ENCODE measurements around the gene IFT88.

Gene IFT88

GRCh38 chr13:20567881-20568528 lies 1.0 kb downstream of the IFT88 start:
- no peak for DNase-seq

GRCh38 chr13:20570517-20570916 lies 3.6 kb downstream of the IFT88 start:
- DNase-seq = no peak

GRCh38 chr13:20571676-20572075 lies 4.7 kb downstream of the IFT88 start:
- no peak for DNase-seq

GRCh38 chr13:20573186-20573585 lies 6.2 kb downstream of the IFT88 start:
- DNase-seq = no peak

- no peak for DNase-seq
These were observed 6.7 kb downstream of the IFT88 start for GRCh38 chr13:20573636-20574035.

- DNase-seq = no peak
These were observed 12.2 kb downstream of the IFT88 start for GRCh38 chr13:20579191-20579590.

GRCh38 chr13:20580257-20580656 lies 13.3 kb downstream of the IFT88 start:
- DNase-seq = no peak

GRCh38 chr13:20582026-20582425 lies 15.1 kb downstream of the IFT88 start:
- no peak for DNase-seq

GRCh38 chr13:20583803-20584293 lies 16.9 kb downstream of the IFT88 start:
- DNase-seq = no peak

GRCh38 chr13:20585371-20585770 lies 18.4 kb downstream of the IFT88 start:
- no peak for DNase-seq

GRCh38 chr13:20588529-20589110 lies 21.7 kb downstream of the IFT88 start:
- DNase-seq = no peak

- no peak for DNase-seq
These were observed 23.6 kb downstream of the IFT88 start for GRCh38 chr13:20590561-20590960.

- DNase-seq = no peak
These were observed 25.6 kb downstream of the IFT88 start for GRCh38 chr13:20592606-20593005.

GRCh38 chr13:20594280-20594679 lies 27.3 kb downstream of the IFT88 start:
- no peak for DNase-seq

- no peak for DNase-seq
These were observed 40.1 kb downstream of the IFT88 start for GRCh38 chr13:20607015-20607414.

GRCh38 chr13:20608438-20609020 lies 41.6 kb downstream of the IFT88 start:
- no peak for DNase-seq

GRCh38 chr13:20609145-20609544 lies 42.2 kb downstream of the IFT88 start:
- DNase-seq = no peak

- no peak for DNase-seq
These were observed 43.0 kb downstream of the IFT88 start for GRCh38 chr13:20610006-20610405.

GRCh38 chr13:20616059-20616797 lies 49.3 kb downstream of the IFT88 start:
- DNase-seq = no peak

GRCh38 chr13:20623000-20623399 lies 56.0 kb downstream of the IFT88 start:
- no peak for DNase-seq

GRCh38 chr13:20624213-20624612 lies 57.3 kb downstream of the IFT88 start:
- DNase-seq = no peak

- no peak for DNase-seq
These were observed 66.8 kb downstream of the IFT88 start for GRCh38 chr13:20633802-20634201.

- no peak for DNase-seq
These were observed 69.1 kb downstream of the IFT88 start for GRCh38 chr13:20636079-20636478.

GRCh38 chr13:20637811-20638210 lies 70.9 kb downstream of the IFT88 start:
- no peak for DNase-seq

Data from KG1 (cell line).